KOPT-K1 (cell line): ENCODE data around the gene PMEPA1.

Experiments
- H3K27ac ChIP-seq: fragments of 200-600 bp; sonication (generic); 2 replicates; pipeline ENCODE4 v1.5.1; 2016; ENCODE audit warnings: antibody characterized with exemption, mild to moderate bottlenecking, low read depth, low read length; ENCODE audit not compliant: poor library complexity, severe bottlenecking
- H3K36me3 ChIP-seq: fragments of 200-600 bp; sonication (generic); 2 replicates; pipeline ENCODE4 v1.5.1; 2017; ENCODE audit warnings: antibody characterized with exemption, mild to moderate bottlenecking, low read length, moderate library complexity; ENCODE audit not compliant: insufficient read depth
- H3K9me3 ChIP-seq: fragments of 200-600 bp; sonication (generic); 2 replicates; pipeline ENCODE4 v1.5.1; 2017; ENCODE audit warnings: antibody characterized with exemption, low read length, mild to moderate bottlenecking; ENCODE audit not compliant: insufficient read depth, poor library complexity, severe bottlenecking

Gene PMEPA1

GRCh38 chr20:57662456-57663240, 47.2 kb downstream of the PMEPA1 start:
- H3K27ac ChIP-seq, result no peak overlapping the region
- peaks cover 18% of the 10 kb centered on the region for H3K36me3 ChIP-seq
- H3K9me3 ChIP-seq, result no peaks in the 10 kb centered on the region

GRCh38 chr20:57661746-57662455, 47.9 kb downstream of the PMEPA1 start:
- peaks cover 20% of the 10 kb centered on the region for H3K36me3 ChIP-seq
- H3K27ac ChIP-seq, result no peak overlapping the region
- H3K9me3 ChIP-seq, result no peaks in the 10 kb centered on the region

- Histone ChIP-seq H3K36me3 (peaks cover 24% of the 10 kb centered on the region), H3K27ac (no peak overlapping the region), H3K9me3 (no peaks in the 10 kb centered on the region)
Measured at GRCh38 chr20:57660922-57661745, 48.7 kb downstream of the PMEPA1 start.

GRCh38 chr20:57660181-57660921, 49.5 kb downstream of the PMEPA1 start:
- H3K27ac ChIP-seq, result peak overlapping the region; percentile 11
- no peaks in the 10 kb centered on the region for H3K9me3 ChIP-seq
- H3K36me3 ChIP-seq, result peaks cover 32% of the 10 kb centered on the region

- peaks cover 39% of the 10 kb centered on the region for H3K36me3 ChIP-seq
- H3K9me3 ChIP-seq, result no peaks in the 10 kb centered on the region
- H3K27ac ChIP-seq, result peak overlapping the region; percentile 11
Measured at GRCh38 chr20:57659517-57660180, 50.2 kb downstream of the PMEPA1 start.

- no peaks in the 10 kb centered on the region for H3K9me3 ChIP-seq
- no peak overlapping the region for H3K27ac ChIP-seq
- peaks cover 45% of the 10 kb centered on the region for H3K36me3 ChIP-seq
Measured at GRCh38 chr20:57658833-57659516, 50.8 kb downstream of the PMEPA1 start.

GRCh38 chr20:57658447-57658832, 51.4 kb downstream of the PMEPA1 start:
- Histone ChIP-seq H3K36me3 (peaks cover 51% of the 10 kb centered on the region), H3K9me3 (no peaks in the 10 kb centered on the region), H3K27ac (peak overlapping the region; percentile 51)

GRCh38 chr20:57657535-57658446, 52.0 kb downstream of the PMEPA1 start:
- Histone ChIP-seq H3K9me3 (no peaks in the 10 kb centered on the region), H3K27ac (peak overlapping the region; percentile 51), H3K36me3 (peaks cover 57% of the 10 kb centered on the region)

- H3K27ac ChIP-seq, result peak overlapping the region; percentile 51
- H3K9me3 ChIP-seq, result no peaks in the 10 kb centered on the region
- H3K36me3 ChIP-seq, result peaks cover 64% of the 10 kb centered on the region
Measured at GRCh38 chr20:57656821-57657534, 52.8 kb downstream of the PMEPA1 start.

- peaks cover 66% of the 10 kb centered on the region for H3K36me3 ChIP-seq
- H3K27ac ChIP-seq, result no peak overlapping the region
- no peaks in the 10 kb centered on the region for H3K9me3 ChIP-seq
Measured at GRCh38 chr20:57656252-57656820, 53.5 kb downstream of the PMEPA1 start.

GRCh38 chr20:57655809-57656155, 54.0 kb downstream of the PMEPA1 start:
- H3K36me3 ChIP-seq, result peaks cover 71% of the 10 kb centered on the region
- no peak overlapping the region for H3K27ac ChIP-seq
- no peaks in the 10 kb centered on the region for H3K9me3 ChIP-seq

GRCh38 chr20:57654998-57655808, 54.6 kb downstream of the PMEPA1 start:
- H3K9me3 ChIP-seq, result no peaks in the 10 kb centered on the region
- peaks cover 77% of the 10 kb centered on the region for H3K36me3 ChIP-seq
- no peak overlapping the region for H3K27ac ChIP-seq
